ENCODE data around the gene FAP.

FAP gene, protein sequence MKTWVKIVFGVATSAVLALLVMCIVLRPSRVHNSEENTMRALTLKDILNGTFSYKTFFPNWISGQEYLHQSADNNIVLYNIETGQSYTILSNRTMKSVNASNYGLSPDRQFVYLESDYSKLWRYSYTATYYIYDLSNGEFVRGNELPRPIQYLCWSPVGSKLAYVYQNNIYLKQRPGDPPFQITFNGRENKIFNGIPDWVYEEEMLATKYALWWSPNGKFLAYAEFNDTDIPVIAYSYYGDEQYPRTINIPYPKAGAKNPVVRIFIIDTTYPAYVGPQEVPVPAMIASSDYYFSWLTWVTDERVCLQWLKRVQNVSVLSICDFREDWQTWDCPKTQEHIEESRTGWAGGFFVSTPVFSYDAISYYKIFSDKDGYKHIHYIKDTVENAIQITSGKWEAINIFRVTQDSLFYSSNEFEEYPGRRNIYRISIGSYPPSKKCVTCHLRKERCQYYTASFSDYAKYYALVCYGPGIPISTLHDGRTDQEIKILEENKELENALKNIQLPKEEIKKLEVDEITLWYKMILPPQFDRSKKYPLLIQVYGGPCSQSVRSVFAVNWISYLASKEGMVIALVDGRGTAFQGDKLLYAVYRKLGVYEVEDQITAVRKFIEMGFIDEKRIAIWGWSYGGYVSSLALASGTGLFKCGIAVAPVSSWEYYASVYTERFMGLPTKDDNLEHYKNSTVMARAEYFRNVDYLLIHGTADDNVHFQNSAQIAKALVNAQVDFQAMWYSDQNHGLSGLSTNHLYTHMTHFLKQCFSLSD

DNA sequence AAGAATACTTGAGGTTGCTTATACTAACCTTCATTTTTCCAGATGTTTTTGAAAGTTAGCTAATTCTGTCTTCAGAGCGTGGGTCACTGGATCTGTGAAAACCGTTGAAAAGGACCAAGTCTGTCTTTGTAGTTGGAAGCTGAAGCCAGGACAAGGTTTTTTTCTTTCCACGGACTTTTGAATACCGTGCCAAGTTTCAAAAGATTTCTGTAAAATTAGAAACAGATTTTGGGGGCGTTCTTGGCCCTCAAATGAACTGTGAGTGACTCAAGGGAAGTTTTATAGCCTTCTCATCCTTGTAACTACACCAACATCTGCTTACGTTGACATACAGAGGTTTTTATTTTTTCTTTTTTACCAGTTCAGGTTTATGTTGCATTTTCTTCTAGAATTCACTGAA, at the start of gene FAP:
FAP (minus strand) TSS at position 152 of the 400 bp plus-strand sequence; CDS start at position 34, 118 bp downstream.
- DNase-seq, result peak; percentile 74

DNA sequence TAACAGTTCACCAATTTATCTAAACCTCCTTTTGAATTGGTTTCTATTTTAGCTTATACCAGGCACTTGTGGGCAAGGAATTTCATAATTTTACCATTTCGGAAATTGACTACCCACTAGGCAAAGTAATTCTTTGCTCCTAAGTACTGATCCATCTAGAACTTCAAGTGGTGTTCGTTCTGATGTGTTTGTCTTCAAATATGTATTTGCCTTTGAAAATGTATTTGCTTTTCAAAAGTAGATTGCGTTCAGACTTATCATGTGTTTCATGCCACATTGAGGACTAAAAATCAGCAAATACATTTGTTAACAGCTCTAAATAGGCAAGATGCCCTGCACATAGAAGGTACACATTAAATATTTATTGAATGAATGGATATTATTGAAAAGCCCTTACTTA, 48.5 kb upstream of the FAP start:
- no peak for DNase-seq

DNA sequence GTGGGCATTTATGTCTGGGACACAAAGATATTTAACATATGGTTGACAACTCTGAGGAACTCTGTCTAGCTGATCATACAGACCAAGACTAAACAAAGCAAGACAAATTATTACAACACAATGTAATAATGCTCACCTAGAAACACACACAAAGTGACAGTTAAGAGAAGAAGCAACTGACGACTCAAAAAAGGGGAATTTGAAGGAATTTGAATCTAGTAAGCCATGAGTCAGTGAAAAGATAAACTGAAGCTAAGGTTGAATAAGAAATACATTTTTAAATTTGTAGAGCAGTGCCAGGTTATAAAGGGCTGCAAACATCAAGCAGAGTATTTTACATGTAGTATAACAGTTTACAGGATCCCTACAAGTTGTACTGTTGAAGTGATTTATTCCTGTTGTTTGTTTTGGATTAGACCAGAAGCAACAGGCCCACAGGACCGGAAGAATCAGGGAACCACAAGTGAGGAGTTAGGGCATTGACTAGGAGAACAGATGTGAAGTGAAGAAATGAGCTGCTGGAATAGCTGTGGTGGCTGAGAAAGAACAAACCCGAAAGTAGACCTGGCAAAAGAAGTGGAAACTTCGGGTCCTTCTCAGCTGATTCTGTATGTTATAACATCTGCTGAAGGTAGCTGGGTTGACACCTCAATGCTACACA, 39.6 kb upstream of the FAP start:
- DNase-seq, result no peak

DNA sequence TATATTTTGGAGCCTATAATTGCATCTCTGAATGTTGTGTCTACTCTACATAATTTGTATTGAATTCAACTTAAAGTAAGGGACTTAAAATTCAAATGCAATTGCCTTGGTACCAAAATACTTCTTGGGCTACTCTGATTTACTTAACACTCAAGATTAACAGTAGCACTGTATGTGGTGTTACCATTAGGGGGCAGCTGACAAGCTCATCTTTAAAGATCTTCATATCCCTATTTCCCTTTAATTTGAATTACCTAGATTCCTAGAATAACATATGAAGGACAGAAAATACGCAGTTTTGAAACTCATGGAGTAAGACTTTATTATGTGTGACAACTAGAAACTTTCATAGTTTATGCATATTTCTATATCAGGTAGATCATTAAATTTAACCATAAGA, 37.4 kb upstream of the FAP start:
- no peak for DNase-seq

DNA sequence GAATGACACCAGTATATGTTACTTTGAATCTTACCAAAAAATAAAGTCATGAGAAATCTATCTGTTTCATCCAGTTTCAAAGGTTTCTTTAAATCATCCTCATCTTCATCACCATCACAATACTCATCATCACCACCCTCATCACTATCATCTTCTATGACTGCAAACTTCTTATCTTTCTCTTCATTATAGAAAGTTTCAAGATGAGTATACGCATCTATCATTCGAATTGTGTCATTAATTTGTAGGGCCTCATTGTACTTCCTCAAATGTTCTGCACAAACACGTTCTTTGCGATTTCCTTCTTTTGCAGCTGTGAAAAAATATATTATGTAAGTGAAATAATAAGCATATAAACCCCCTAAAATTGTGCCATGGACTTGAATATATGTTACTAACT, 34.1 kb upstream of the FAP start:
- no peak for DNase-seq

DNA sequence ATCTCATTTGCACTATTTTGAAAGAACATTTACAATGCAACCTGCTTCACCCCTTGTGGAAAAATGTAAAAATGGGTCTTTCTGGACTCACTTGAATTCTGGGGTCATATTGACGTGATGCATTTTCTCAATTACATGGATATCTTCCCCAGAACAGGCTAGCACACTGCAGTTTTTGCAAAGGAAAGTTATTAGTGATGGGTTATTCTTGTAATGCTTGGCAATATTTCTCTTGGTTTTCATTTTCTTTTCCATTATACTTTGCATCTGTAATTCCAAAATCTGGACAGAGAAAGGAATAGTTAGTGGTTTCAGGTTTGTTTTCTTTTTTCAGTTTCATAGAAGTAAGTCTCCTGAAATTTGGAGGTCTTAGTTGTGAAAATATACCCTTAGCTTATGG, 24.8 kb upstream of the FAP start:
- DNase-seq, result no peak

DNA sequence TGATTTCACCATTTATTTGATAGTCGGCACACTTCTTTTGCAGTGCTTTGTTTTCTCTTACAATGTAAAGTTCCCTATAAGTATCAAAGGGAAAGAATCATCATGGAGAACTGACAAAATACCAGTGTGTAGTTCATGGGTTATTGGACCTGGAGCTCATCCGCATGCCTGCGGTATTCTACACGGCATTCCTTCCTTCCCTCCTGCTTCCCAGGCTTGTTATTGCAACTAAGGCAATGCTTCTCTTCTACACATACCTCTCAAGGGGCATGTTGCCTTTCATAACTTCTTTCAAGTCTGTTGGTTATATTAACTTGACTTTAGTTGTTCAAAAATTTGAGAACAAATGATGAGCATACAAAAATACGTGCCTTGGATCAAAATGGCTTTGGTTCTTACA, 24.3 kb upstream of the FAP start:
- DNase-seq, result no peak

DNA sequence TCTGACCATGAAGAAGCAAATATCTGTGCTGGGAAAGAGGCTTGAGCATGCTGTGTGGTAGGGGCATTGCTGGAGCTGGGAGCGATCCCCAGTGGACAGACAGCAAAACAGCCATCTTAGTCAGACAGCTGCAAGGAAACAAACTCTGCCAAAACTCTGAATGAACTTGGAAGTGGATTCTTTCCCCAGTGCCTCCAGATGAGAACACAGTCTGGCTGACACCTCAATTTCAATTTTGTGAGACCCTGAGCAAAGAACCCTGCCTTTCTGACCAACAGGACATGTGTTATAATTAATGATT, 23.2 kb upstream of the FAP start:
- peak; percentile 60 for DNase-seq

DNA sequence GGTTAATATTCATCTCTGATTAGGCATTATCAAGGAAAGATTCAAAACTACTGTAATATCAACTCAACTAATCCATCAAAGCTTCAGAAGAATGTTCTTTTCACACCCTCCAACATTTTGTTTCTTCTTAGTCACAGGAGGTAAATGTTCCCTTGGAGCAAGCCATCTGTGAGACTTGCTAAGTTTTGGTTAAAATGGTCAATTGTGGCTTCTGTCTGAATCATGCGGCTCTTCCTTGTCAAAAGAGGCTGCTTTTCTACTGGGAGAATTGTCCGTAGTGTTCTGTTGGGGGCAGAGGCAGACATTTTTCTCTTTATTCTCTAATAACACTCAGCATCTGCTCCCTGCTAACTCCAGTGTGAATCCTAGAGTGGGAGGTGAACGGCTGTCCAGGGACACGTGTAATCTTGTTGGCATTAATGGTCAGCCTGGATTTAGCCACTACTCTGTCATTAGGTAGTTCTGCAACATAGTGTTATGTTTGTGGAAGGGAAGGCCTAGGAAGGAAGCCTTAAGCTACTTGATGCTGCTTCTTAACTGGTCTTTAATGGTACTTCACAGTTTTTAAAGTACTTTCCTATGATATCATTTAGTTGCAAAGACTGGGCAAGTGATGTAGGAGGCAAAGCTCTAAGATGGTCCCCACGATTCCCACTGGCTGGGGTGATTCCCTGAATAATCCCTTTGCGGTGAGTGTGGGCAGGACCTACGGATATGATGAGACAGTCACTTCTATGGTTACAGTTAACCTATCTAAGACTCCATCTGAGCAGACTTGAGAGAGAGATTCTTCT, 22.6 kb upstream of the FAP start:
- DNase-seq, result peak; percentile 47

DNA sequence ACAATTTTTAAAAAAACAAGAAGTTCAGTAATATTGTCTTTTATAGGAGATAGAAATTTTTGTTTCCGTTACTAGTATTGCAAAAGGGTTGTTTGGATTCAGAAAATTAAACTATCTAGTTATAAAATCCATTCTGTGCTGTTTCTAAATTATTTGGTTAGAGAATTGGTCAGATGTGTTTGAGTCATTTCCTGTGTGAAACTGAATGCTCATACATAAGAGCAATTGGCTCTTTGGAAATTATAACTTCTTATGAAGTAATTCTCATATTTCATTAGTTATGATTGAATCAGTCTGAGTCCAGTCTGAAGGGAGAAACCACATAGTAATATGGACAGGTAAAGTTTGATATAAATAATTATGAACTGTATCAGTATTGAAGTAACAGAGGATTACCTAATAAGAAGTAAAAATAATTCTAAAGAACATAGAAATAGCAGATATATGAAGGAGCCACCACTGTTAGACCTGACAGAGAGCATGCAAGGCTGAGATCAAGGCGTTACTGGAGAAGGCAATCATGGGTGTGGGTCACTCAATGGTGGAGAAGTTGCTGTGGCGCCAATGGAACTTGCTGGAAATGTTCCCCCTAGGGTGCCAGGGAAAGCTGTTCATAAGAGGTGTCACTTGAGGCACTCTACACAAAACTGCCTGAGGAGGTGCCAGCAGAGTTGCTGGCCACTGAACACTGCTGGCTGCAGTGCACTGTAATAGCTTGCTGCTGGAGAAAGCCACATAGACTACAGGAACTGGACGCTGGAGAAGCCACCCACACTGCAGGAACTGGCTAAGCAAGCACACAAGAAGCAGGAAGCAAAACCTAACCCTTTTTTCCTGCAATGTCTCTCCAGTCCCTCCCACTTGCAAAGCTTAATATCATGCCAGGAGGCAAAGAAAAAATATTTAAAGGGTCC, 18.0 kb upstream of the FAP start:
- DNase-seq, result peak; percentile 76

DNA sequence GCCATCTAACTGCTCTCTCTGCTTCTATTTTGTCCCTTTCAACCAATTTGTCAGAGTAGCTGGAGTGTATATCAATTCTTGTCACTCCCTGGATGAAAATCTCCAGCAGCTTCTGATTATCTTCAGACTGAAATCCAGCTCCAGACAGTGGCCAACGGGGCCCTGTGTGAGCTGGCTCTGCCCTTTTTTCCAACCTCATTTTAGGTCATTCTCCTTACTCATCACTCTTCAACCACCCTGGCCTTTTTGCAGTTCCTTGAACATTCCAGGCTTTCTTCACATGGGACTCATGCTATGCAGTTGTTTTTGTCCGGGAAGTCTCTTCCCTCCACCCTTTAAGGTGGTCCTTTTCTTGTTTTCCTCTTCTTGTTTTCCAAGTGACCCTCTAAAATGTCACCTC, 15.4 kb upstream of the FAP start:
- DNase-seq, result no peak

DNA sequence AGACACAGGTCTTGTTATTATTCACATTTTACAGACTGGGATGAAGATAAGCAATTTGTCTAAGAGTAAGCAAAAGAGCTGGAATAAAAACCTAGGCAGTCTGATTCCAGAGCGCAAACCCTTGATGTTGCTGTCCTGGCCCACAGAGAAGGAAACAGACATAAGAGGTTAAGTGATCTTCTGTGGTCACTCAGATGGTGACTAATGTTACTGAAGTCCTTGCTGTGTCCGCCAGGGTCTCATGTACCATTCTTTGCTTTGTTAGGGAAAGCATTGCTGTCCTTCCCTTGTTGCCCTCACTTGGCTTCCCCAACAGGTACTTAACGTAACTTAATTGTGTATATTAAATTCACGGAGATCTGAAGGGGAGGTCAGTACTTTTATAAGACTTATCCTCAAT, 14.9 kb upstream of the FAP start:
- no peak for DNase-seq

DNA sequence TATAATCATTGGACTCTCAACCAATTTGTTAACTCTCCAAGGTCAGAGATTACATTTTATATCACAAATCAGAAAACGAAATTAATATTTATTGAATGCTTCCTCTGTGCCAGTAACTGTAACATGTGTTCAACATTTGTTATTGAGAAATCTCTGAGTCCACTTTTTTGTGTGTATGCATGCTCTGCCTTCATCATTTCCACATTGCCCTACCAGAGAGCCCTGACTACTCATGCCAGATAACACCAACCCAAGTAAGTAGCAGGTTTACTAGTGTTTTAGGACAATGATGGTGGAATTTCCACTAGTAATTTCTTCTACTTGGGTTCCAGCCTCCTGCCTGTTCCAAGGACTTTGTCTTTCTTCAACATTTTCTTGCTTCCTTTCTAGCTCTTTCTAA, 14.2 kb upstream of the FAP start:
- no peak for DNase-seq

DNA sequence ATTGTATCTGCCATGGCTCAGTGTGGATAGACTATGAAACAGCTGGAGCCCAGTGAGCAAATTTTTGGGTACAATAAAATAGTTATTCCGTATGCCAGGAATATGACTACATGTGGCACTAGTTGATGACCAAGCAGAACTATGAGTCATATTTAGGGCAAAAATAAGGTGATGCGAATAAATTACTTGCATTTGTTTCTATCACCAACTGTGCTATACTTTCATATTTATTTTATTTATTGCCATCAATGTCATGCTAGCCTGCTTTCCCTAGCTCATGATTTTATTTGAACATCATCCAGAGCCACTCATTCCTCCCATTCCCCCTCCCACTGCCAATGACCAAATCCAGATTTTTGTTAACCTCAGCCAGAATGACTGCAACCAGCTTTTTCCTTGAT, 13.3 kb upstream of the FAP start:
- DNase-seq, result no peak

DNA sequence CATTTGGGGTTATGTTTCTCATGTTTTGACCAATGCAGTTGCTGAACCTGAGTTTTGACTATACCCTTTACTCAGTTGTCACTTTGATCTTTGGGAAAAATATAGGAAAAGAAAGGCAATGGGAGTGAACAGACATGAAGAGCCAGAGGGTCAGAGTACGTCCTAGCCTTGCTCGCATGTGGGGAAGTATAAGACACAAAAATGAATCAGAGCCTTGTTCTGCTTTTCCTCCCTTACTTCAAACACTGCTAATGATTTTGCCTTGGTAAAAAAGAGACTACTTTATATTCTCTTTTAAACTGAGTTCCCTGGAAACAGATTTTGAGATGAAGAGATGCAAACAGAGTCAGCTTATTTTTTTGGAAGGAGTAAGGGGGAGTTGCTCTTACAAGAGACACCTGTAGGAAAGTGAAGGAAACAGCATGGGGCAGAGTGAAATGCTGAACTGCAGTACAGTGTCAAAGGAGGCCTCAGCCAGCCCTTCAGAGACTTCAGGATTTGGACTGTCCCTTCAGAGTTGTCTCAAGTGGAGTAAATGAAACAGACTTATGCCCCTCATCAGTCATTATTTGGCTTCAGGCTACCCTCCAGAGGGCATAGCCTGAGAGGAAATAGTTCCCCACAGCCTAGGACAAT, 11.1 kb upstream of the FAP start:
- DNase-seq, result no peak

DNA sequence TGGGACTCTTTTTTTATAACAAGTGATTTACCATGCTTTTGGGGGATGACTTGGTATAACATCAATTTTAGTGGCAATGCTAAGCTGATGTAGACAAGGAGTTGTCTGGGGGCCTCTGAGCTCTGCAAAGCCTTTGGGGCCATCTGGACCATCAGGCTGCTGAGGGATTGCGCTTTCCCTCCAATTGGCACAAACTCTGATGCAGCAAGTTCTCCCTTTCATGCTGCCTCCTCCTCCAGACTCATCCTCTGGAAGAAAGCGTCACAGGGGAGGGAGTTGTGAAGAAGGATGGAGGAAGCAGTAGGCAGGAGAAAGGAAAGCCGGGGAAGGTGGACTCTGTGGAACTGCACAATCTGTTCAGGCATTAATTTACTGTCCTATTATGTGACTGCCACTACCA, 10.2 kb upstream of the FAP start:
- no peak for DNase-seq

DNA sequence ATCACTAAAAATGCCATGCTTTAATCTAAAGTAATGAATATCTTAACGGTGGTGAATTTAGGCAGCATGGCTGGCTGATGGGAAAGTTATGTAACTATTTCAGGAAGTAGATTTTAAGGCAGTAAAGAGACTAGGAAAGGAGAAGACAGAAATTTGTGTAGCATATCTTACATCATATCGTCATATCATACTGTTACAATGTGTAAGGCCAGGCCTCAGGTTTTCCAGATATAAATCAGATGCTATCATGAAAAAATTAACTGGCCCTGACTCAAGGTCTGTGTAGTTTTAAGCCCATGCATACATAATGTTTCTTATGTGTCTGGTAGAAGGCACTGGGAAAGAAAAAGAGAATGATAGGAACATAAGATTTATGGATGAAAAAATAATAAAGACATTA, 8.9 kb upstream of the FAP start:
- no peak for DNase-seq

DNA sequence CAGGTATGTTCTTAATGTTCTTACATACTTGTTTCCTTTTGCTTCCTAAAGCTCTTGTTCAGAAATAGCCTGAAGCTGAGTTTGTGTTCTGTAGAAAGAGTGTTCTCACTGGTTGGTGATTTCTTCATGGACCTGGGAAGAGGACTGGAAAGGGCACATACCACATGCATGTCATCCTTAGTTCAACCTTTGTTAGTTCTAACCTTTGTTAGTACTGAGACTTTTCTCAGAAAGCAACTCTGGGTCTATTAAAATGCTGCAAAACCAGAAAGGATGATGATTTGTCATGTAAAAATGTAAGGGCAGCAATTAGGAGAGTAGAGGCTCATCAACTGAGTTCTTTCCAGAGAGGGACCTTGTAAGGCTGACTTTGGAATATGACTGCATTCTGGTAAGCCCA, 2.5 kb upstream of the FAP start:
- no peak for DNase-seq

DNA sequence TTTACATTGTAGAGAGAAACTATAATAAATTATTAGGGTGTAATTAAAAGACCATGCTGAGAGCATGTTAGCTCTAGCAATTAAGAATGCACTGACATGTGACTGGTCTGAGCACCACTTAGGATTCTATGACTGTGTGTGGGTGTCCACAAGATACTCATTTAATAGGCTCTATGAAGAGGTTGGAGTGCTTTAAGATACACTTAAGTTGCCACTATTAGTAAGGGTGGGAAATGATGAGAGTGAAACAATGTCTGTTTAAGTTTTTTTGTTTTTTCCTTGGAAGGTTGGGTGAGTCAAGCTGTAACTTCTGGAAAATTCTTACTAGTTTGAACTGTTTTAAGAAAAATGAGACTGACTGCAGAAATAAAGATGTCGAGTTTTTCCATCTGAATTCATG, 1.8 kb upstream of the FAP start:
- no peak for DNase-seq

DNA sequence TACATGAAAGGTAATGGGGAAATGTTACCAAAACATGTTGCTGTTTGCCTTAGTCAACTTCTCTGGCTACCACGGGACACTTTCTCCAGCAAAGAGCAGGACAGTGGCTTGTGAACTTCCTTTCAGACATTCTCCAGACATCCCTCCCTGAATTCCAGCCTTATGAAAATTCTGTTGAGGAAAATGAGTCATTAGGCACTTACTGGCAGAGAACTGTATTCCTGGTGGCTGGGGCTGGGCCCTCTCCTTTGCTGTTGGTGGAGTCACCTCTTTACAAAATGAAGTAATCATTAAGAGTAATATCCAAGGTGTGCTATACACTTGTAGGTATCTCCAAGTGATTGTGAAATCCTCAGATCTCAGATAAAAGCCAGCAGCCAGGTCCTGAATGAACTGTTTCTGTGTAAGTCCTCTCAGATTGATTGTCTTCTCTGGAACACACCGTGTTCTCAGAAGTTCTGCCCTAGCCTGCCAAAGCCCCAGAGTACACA, 1.3 kb upstream of the FAP start:
- no peak for DNase-seq

DNA sequence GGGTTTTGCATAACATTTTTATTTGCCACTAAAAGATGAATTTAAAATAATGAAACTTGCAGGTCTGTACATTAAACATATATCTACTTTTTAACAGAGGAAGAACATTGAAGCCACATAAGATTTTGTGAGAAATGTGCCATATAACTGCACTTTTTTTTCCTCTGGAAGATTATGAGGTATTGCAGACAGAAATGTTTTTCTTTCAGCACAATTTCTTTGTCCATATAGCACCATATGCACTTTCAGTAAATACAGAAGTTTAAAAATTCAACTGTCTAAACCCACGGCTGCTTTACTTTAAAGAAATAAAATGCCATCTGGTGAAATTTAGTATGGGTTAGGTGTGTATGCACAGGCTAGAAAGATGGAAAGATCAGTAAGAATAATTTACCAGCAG, 470 bp upstream of the FAP start:
- DNase-seq, result no peak

Data from left hindlimb (tissue), 1 donor.